Sigmoid colon (tissue), 7 donors: ENCODE measurements around the gene MGAT5. TPM values are rescaled to one million over a fixed set of nuclear protein-coding genes. Genes with fewer than 3 reads are reported as not detected.
A peak's percentile ranks its signal among the peaks of the same experiment; 100 is the strongest.

Experiments
- DNase-seq: peaks from one replicate; pipeline ENCODE4 v3.0.0-alpha.2; 2019
- H3K27ac ChIP-seq, 4 donors: fragments of 200-600 bp; sonication (generic); one replicate each; pipeline ENCODE4 v1.5.1; 2016 to 2019; ENCODE audit warnings: mild to moderate bottlenecking in 1 of 4
- H3K27me3 ChIP-seq, 3 donors: fragments of 200-600 bp; sonication (generic); one replicate each; pipeline ENCODE4 v1.5.1; 2019; ENCODE audit warnings: mild to moderate bottlenecking in 1 of 3
- H3K36me3 ChIP-seq, 4 donors: fragments of 200-600 bp; sonication (generic); one replicate each; pipeline ENCODE4 v1.5.1; 2016 to 2019
- H3K4me1 ChIP-seq, 4 donors: fragments of 200-600 bp; sonication (generic); one replicate each; pipeline ENCODE4 v1.5.1; 2017 to 2019
- H3K4me3 ChIP-seq, 4 donors: fragments of 200-600 bp; sonication (generic); one replicate each; pipeline ENCODE4 v1.5.1; 2017 to 2019; ENCODE audit warnings: mild to moderate bottlenecking in 2 of 4, moderate library complexity in 1 of 4
- H3K9me3 ChIP-seq, 4 donors: fragments of 200-600 bp in 3 of 4; sonication (generic) in 3 of 4; one replicate each; pipeline versions ENCODE4 v1.5.1 to v1.6.1; 2013 to 2019
- EP300 ChIP-seq, 4 donors: sonication (generic); formaldehyde crosslinking; IDR thresholded peaks; one replicate each; pipeline ENCODE4 v1.6.1; 2017; ENCODE audit warnings: antibody characterized with exemption in 4 of 4
- POLR2A ChIP-seq, 2 donors: fragments of 450-650 bp; IDR thresholded peaks; one replicate each; pipeline ENCODE4 v1.6.1; 2016; ENCODE audit warnings: antibody characterized with exemption in 2 of 2, mild to moderate bottlenecking in 2 of 2, moderate library complexity in 2 of 2
- POLR2AphosphoS5 ChIP-seq, 4 donors: sonication (generic); formaldehyde crosslinking; IDR thresholded peaks; one replicate each; pipeline ENCODE4 v1.6.1; 2017; ENCODE audit warnings: antibody characterized with exemption in 4 of 4
- WGBS, 2 donors: extraction: QIAGEN DNeasy Blood & Tissue Kit; methylation state at CpG; one replicate each; pipeline ENCODE4 v1.1.7; 2013; 5-methylcytosine and 5-hydroxymethylcytosine counted together
- intact Hi-C: fragments of 100-400 bp; cut with DNase I; formaldehyde crosslinking; loops from one replicate; pipeline ENCODE4 v1.15.1; 2023
- polyA plus RNA-seq, 3 donors: library from polyadenylated mRNA; stranded (reverse); fragments of 200-250 nt; gene quantifications; one replicate each; pipeline ENCODE4 v1.2.3, GENCODE V29; 2013
- total RNA-seq, 4 donors: library from RNA; depleted of rRNA; stranded (reverse); fragments of >200 nt; gene quantifications; one replicate each; pipeline ENCODE4 v1.1.0, GENCODE V29; 2016
- TF ChIP-seq, protein P1 (sequence below), 4 experiments: fragments of 450-650 bp in 3 of 4; fragments of 200-600 bp in 1 of 4; IDR thresholded peaks; one replicate each; pipeline ENCODE4 v1.5.1; 2016 to 2019; ENCODE audit warnings: antibody characterized with exemption in 4 of 4, mild to moderate bottlenecking in 3 of 4, moderate library complexity in 2 of 4
- donor health status: healthy with polysubstance abuse.
- donor health status: Bipolar disorder and iron deficiency.
- donor health status: healthy.

MGAT5 gene
- total and polyA plus RNA-seq, 7 donors, result 3.0 to 42.4 (median 30.3) TPM

DNA sequence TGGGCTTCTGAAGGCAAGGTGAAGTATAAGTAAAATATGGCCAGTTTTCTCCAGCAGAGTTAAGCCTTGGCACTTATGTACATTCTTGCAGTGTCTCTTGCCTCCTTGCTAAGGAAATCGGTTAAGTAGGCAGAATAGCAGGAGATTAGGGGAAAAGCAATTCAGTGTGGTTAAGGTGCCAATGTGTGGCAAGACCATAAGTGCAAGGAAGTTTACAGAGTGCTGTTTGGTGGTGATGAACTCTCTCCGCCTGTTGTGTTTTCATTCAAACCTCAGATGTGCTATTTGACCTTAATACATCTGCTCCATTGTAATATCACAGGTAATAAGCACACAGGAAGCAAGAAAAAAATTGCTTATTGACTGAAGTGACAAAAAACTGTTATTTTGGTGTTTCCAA, 156.1 kb downstream of the MGAT5 start:
- intact Hi-C loops, result no loop called here
- TF ChIP-seq POLR2AphosphoS5 (IDR thresholded peaks at IDR 0.05) (no peak), POLR2A (IDR thresholded peaks at IDR 0.05) (no peak), EP300 (IDR thresholded peaks at IDR 0.05) (no peak)
- TF ChIP-seq, protein P1, sequence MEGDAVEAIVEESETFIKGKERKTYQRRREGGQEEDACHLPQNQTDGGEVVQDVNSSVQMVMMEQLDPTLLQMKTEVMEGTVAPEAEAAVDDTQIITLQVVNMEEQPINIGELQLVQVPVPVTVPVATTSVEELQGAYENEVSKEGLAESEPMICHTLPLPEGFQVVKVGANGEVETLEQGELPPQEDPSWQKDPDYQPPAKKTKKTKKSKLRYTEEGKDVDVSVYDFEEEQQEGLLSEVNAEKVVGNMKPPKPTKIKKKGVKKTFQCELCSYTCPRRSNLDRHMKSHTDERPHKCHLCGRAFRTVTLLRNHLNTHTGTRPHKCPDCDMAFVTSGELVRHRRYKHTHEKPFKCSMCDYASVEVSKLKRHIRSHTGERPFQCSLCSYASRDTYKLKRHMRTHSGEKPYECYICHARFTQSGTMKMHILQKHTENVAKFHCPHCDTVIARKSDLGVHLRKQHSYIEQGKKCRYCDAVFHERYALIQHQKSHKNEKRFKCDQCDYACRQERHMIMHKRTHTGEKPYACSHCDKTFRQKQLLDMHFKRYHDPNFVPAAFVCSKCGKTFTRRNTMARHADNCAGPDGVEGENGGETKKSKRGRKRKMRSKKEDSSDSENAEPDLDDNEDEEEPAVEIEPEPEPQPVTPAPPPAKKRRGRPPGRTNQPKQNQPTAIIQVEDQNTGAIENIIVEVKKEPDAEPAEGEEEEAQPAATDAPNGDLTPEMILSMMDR (IDR thresholded peaks at IDR 0.05), result no peak
- no peak overlapping the region for H3K27ac ChIP-seq
- no peak overlapping the region for H3K4me3 ChIP-seq
- H3K4me1 ChIP-seq, result peaks cover 0 to 28% (median 11%) of the 10 kb centered on the region in 4 donors
- H3K36me3 ChIP-seq, result no peaks in the 10 kb centered on the region
- H3K9me3 ChIP-seq, result no peaks in the 10 kb centered on the region
- DNase-seq, result no peak
- WGBS, 2 donors, result 75 to 79% methylated on average over 2 of the region's 2 CpGs
- no peaks in the 10 kb centered on the region for H3K27me3 ChIP-seq

DNA sequence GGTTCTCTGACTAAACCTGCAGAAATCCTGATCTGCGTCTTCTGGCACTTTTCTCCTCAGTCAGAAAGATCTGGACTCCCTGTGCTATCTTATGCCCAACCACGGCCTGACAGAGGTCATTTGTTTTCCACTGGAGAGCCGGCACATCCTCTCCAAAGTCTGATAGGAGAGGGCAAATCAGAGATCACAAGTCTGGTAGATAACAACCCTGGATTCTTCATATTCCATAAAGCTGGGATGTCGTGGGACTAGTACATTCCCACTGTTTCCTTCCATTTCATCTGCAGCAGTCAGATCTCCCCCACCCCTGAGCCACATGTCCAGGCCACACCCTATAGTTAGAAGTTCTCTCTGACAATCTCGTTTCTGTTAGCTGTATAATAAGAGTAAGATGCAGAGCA, 157.0 kb downstream of the MGAT5 start:
- intact Hi-C loops, result no loop called here
- Histone ChIP-seq H3K4me1 (peaks cover 0 to 28% (median 11%) of the 10 kb centered on the region in 4 donors), H3K4me3 (no peak overlapping the region), H3K9me3 (no peaks in the 10 kb centered on the region), H3K36me3 (no peaks in the 10 kb centered on the region), H3K27ac (no peak overlapping the region), H3K27me3 (no peaks in the 10 kb centered on the region)
- 46 to 68% methylated on average over 5 of the region's 5 CpGs for WGBS, 2 donors
- no peak for DNase-seq
- TF ChIP-seq POLR2AphosphoS5 (IDR thresholded peaks at IDR 0.05), result no peak
- TF ChIP-seq EP300 (IDR thresholded peaks at IDR 0.05), result no peak
- TF ChIP-seq POLR2A (IDR thresholded peaks at IDR 0.05), result no peak
- TF ChIP-seq, protein P1 (IDR thresholded peaks at IDR 0.05), result no peak

DNA sequence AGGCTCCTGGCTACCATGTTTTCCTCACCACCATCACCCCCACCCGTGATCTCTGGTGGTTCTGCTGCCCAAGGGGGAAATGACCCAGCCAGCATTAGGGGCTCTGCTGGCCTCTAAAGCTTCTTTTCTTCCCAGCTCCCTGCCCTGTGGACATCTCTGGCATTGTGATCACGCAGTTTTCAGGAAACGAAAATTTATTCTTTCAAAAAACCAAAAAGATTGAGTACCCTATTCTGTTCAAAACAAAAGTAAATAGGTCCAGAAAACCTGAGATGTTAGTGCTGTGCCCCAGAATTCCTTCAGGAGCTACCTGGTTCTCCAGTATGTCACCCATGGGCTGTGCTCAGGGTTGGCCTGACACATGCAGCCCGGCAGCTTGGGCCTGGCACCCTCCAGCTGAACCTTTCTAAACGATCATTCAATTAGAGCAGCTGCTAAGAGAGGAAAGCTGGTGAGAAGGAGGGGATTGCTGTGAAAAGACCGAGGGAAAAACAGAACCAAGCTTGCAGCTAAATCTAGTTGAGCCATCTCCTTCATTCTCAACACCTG, 157.5 kb downstream of the MGAT5 start:
- 60 to 65% methylated on average over 6 of the region's 6 CpGs for WGBS, 2 donors
- intact Hi-C loops, result no loop called here
- TF ChIP-seq, protein P1 (IDR thresholded peaks at IDR 0.05), result no peak
- TF ChIP-seq POLR2A (IDR thresholded peaks at IDR 0.05) (no peak), EP300 (IDR thresholded peaks at IDR 0.05) (no peak), POLR2AphosphoS5 (IDR thresholded peaks at IDR 0.05) (no peak)
- no peak for DNase-seq
- Histone ChIP-seq H3K9me3 (no peaks in the 10 kb centered on the region), H3K4me3 (no peak overlapping the region), H3K27ac (peak overlapping the region in 2 of 4 donors; percentile 5 to 30), H3K27me3 (no peaks in the 10 kb centered on the region), H3K36me3 (no peaks in the 10 kb centered on the region), H3K4me1 (peaks cover 0 to 28% (median 11%) of the 10 kb centered on the region in 4 donors)

DNA sequence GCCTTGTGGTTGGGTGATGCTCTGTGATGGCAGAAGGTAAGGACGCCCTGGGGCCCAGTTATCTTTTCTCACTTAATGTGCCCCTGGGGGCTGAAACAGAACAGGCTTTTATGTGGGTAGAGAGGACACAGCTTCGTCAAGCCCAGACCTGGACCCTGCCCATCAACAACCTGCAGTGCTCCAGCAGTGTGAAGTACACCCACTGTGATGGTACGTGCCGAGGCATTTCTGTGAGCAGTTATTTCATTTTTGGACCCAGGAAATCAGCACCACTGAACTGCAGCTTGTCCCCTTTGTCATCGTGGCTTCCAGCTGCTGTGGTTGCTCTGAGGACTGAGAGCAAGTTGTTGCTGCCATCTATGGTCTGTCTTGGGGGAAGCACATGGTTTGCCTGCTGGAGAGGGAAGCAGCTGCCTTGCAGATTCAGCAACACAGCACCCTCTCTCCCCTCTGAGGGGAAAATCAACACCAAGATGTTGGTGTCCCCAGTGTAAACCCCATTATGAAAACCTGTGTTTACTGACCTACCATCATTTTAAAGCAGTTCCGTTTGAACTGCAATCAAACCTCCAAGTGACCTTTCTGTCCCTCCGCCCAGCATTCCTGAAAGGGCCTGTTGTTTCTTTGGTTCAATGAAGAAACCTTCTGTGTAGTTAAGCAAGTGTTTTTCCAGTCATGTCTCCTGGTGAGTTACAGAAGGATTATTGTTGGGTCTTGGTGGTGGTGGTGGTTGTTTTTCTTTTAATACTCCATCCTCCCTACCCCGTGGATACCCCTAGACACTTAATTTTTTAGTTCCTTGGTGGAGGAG, 158.2 kb downstream of the MGAT5 start:
- H3K27ac ChIP-seq, result peak overlapping the region in 2 of 4 donors; percentile 5 to 30
- no peaks in the 10 kb centered on the region for H3K36me3 ChIP-seq
- H3K27me3 ChIP-seq, result no peaks in the 10 kb centered on the region
- TF ChIP-seq, protein P1 (IDR thresholded peaks at IDR 0.05), result peak; percentile 30 to 67 (median 60)
- TF ChIP-seq EP300 (IDR thresholded peaks at IDR 0.05) (no peak), POLR2A (IDR thresholded peaks at IDR 0.05) (no peak)
- 31 to 40% methylated on average over 8 of the region's 8 CpGs for WGBS, 2 donors
- no peak overlapping the region for H3K4me3 ChIP-seq
- H3K4me1 ChIP-seq, result peaks cover 0 to 28% (median 11%) of the 10 kb centered on the region in 4 donors
- peak; percentile 85 for DNase-seq
- intact Hi-C loops, result loop anchor here (1.0 to 2.0 kb wide), 3 partner anchors 36 to 294 kb away; no protein-coding TSS in a partner anchor
- no peaks in the 10 kb centered on the region for H3K9me3 ChIP-seq
